Measurements from ENCODE around the gene CRACR2A.

Gene CRACR2A

DNA sequence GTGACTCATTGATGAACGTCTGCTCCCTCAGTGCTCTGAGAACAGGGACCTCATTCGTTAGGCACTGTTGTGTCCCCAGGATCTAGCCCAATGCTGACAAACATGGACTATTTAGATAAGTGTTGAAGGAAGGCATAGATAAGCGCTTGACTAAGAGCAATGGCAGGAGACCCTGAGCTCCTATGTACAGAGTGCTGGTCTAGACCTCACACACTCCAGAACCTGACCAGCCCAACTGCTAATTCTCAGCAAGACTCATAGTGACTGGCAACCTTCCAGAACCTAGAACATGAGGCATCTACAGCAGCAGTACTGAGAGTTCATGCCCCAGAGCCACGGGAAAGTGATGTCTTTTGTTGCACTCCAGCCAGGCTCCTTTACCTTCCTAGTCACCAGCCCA lies 69.2 kb downstream of the CRACR2A start:
- POLR2A ChIA-PET, result no interaction called here
- TF ChIP-seq, protein P1, sequence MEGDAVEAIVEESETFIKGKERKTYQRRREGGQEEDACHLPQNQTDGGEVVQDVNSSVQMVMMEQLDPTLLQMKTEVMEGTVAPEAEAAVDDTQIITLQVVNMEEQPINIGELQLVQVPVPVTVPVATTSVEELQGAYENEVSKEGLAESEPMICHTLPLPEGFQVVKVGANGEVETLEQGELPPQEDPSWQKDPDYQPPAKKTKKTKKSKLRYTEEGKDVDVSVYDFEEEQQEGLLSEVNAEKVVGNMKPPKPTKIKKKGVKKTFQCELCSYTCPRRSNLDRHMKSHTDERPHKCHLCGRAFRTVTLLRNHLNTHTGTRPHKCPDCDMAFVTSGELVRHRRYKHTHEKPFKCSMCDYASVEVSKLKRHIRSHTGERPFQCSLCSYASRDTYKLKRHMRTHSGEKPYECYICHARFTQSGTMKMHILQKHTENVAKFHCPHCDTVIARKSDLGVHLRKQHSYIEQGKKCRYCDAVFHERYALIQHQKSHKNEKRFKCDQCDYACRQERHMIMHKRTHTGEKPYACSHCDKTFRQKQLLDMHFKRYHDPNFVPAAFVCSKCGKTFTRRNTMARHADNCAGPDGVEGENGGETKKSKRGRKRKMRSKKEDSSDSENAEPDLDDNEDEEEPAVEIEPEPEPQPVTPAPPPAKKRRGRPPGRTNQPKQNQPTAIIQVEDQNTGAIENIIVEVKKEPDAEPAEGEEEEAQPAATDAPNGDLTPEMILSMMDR (IDR thresholded peaks at IDR 0.05; ENCODE audit: control extremely low read depth, extremely low read depth, low read depth, missing control alignments), result no peak
- DNase-seq (ENCODE audit: extremely low spot score), result no peak
- CTCF ChIA-PET, result interaction anchor here (1.9 kb wide), 1 partner anchor 10 kb away, joined by 8 read pairs; no protein-coding TSS in a partner anchor

DNA sequence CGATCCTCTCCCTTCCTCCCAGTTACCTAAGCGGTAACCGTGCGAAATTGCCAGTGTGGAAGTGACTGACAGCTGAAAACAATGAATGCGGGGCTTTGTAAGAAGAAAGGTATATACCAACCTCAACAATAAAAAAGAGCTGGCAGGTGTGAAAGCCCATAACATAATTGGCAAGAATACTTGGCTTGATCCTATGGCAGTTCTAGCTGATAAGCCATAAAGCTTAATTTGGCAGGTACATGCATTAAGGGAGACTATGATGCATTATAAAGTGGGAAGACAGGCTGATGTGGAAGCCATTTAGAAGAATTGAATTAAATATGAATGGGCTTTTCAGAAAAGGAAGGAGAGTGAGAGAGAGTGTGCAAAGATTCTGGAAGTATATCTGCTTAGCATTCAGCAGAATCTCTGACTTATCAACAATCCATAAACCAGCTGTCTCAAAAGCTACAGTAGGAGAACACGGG lies 71.3 kb downstream of the CRACR2A start:
- CTCF ChIA-PET, result interaction anchor here (0.9 to 1.3 kb wide), 2 partner anchors 9 to 10 kb away, joined by 4 to 5 read pairs; no protein-coding TSS in a partner anchor
- DNase-seq (ENCODE audit: extremely low spot score), result no peak
- POLR2A ChIA-PET, result no interaction called here

DNA sequence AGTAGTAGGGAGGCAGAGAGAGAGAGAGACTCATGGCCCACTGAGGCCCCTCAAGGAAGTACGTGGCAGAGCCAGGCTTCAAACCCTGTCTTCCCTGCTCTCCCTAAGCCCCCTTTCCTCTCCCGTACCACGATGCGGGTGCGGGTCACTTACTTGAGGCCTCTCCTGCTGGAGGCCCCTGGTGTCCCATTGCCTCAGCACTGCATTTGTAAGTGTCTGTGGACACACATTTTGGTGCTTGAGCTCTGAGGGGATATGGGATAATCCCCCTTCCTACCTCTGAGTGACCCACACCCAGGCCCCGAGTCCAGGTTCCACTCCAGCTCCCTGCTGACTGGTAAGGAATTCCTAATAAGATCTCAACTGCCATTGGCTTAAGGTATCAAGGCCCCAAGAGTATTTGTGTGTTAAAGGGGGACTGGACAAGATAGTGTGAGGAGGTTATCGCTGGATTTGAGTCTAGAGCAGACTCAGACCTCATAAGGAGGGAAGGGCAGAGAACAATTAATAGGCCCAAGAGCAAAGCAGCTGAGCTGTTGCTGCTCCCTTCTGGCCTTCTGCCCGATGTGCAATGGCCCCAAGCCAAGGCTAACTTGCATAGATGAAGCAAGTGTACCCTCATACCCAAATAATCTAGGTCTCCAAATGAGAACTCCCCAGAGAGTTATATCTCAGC lies 71.9 kb downstream of the CRACR2A start:
- ChIA-PET CTCF (interaction anchor here (0.9 to 1.3 kb wide), 2 partner anchors 8 to 10 kb away, joined by 4 to 5 read pairs; no protein-coding TSS in a partner anchor), POLR2A (no interaction called here)
- no peak for DNase-seq (ENCODE audit: extremely low spot score)
- TF ChIP-seq, protein P1 (IDR thresholded peaks at IDR 0.05; ENCODE audit: control extremely low read depth, extremely low read depth, low read depth, missing control alignments), result no peak

More for the DNA sequence above, 71.3 kb downstream of the CRACR2A start:
- TF ChIP-seq, protein P1 (IDR thresholded peaks at IDR 0.05; ENCODE audit: control extremely low read depth, extremely low read depth, low read depth, missing control alignments), result no peak

DNA sequence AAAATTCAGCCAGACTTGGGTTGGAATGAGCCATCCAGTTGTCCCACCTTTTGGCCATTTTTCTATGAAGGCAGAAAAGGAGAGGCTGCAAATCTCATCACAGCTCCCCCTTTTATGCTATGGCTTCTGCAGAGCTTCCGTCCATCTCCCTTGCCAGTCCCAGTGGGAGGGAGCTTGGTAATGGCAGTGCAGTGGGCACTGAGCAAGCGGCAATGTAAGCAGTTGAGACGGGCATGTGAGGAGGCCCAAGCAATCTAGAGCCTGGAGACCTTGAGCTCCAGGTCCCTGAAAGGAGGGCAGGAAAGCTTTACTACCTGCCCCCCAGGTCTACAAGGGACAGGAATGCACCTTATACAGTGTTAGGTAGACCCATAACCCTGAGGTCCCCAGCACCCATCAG lies 73.1 kb downstream of the CRACR2A start:
- no peak for DNase-seq (ENCODE audit: extremely low spot score)
- CTCF ChIA-PET, result interaction anchor here (1.2 to 1.4 kb wide), 2 partner anchors 12 to 14 kb away, joined by 3 to 4 read pairs; no protein-coding TSS in a partner anchor
- TF ChIP-seq, protein P1 (IDR thresholded peaks at IDR 0.05; ENCODE audit: control extremely low read depth, extremely low read depth, low read depth, missing control alignments), result no peak
- POLR2A ChIA-PET, result no interaction called here

DNA sequence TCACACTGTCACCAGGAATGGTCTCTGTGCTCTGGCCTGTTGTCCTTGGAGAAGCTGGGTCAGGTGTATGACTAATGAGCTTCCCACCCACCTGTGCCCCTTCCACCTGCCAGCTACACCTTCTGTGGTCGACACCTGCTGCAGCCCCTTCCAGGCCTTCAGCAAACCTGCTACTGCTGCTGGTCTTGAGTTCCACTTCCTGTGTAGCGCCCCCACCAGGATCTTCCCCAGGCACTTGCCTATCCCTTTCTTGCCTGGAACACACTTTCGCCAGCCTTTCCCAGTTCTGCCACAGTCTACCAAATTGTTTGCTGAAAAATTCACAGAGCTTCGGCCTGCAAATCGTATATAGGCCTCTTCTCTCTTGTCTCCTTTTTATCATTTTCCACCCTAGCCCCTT lies 75.3 kb downstream of the CRACR2A start:
- POLR2A ChIA-PET, result no interaction called here

DNA sequence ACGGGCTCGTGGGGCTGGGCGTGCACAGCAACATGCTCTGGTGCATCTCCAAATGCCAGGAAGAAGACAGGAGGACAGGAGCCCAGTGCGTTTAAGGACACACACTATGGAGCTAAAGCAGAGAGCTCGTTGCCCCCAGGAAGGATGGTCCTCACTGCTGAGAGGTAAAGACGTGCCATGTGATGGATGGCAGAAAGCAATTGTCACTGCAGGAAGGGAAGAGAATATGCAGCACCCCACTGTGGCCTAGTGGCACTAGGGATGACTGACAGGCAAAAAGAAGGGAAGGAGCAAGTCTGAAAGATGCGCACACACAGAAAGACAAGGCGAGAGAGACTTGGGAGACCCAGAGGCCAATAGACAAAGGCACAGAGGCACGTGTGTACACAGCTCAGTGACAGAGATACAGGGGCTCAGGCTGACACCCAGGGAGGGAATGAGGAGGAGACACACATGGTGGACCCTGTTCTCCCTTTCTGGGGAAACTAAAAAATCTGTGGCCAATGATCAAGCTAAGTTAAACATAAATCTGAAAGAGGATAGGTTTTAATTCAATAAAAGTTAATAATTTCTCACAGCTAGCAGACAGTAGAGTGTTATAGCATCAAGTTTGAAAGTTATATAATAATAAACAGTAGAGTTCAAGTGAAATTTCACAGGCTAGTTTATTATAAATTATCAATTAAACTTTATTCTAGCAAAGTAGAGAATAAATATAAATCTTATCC lies 78.8 kb downstream of the CRACR2A start:
- DNase-seq (ENCODE audit: extremely low spot score), result no peak
- TF ChIP-seq, protein P1 (IDR thresholded peaks at IDR 0.05; ENCODE audit: control extremely low read depth, extremely low read depth, low read depth, missing control alignments), result no peak
- ChIA-PET POLR2A (no interaction called here), CTCF (interaction anchor here (1.0 to 2.0 kb wide), 5 partner anchors 9 to 126 kb away, joined by 3 to 8 read pairs (median 3); no protein-coding TSS in a partner anchor)

More for the DNA sequence above, 75.3 kb downstream of the CRACR2A start:
- TF ChIP-seq, protein P1 (IDR thresholded peaks at IDR 0.05; ENCODE audit: control extremely low read depth, extremely low read depth, low read depth, missing control alignments), result no peak
- DNase-seq (ENCODE audit: extremely low spot score), result no peak
- CTCF ChIA-PET, result interaction anchor here (1.1 kb wide), 1 partner anchor 13 kb away, joined by 3 read pairs; no protein-coding TSS in a partner anchor
